Astrocyte (in vitro differentiated cells and primary cell): ENCODE data around the gene VGLL4. TPM values are rescaled to one million over a fixed set of nuclear protein-coding genes. Genes with fewer than 3 reads are reported as not detected.

Experiments
- DNase-seq: peaks from one replicate; pipeline ENCODE4 v3.0.0-alpha.2; 2010; ENCODE audit warnings: low read depth
- FAIRE-seq: peaks from 2 replicates; lab custom pipeline; 2011; peaks lifted over from hg19 to GRCh38; lab: Jason Lieb, UNC
- H2AFZ ChIP-seq: 2 replicates; pipeline ENCODE4 v1.6.0; 2012; ENCODE audit warnings: low read depth, low read length, inconsistent platforms
- H3K27ac ChIP-seq: 2 replicates; pipeline ENCODE4 v1.5.1; 2011; ENCODE audit warnings: low read depth, low read length, inconsistent platforms
- H3K27me3 ChIP-seq: 2 replicates; pipeline ENCODE4 v1.6.0; 2011; ENCODE audit warnings: low read length, inconsistent platforms; ENCODE audit not compliant: insufficient read depth
- H3K36me3 ChIP-seq: 2 replicates; pipeline ENCODE4 v1.5.1; 2011; ENCODE audit warnings: low read length, inconsistent platforms; ENCODE audit not compliant: insufficient read depth
- H3K4me1 ChIP-seq: 2 replicates; pipeline ENCODE4 v1.5.1; 2011; ENCODE audit warnings: low read length, inconsistent platforms; ENCODE audit not compliant: insufficient read depth
- H3K4me2 ChIP-seq: 2 replicates; pipeline ENCODE4 v1.6.0; 2012; ENCODE audit warnings: low read length, inconsistent platforms
- H3K4me3 ChIP-seq: 2 replicates; pipeline ENCODE4 v1.5.1; 2011; ENCODE audit warnings: low read depth, mild to moderate bottlenecking, low read length, inconsistent platforms; ENCODE audit not compliant: insufficient read depth
- H3K79me2 ChIP-seq: 2 replicates; pipeline ENCODE4 v1.6.0; 2012; ENCODE audit warnings: mild to moderate bottlenecking, low read length, inconsistent platforms; ENCODE audit not compliant: insufficient read depth
- H3K9ac ChIP-seq: 2 replicates; pipeline ENCODE4 v1.6.0; 2012; ENCODE audit warnings: mild to moderate bottlenecking, low read length, inconsistent platforms
- H3K9me3 ChIP-seq: 2 replicates; pipeline ENCODE4 v1.5.1; 2012; ENCODE audit warnings: low read depth, mild to moderate bottlenecking, low read length, inconsistent platforms; ENCODE audit not compliant: insufficient read depth
- H4K20me1 ChIP-seq: 2 replicates; pipeline ENCODE4 v1.6.0; 2012; ENCODE audit warnings: low read length, inconsistent platforms; ENCODE audit not compliant: insufficient read depth
- H3K27ac Mint-ChIP-seq: one replicate; pipeline ENCODE4 v1.8.0; 2021; ENCODE audit warnings: mild to moderate bottlenecking, mixed read lengths; ENCODE audit not compliant: unreplicated experiment
- H3K27me3 Mint-ChIP-seq: one replicate; pipeline ENCODE4 v1.8.0; 2021; ENCODE audit warnings: low read depth, mixed read lengths; ENCODE audit not compliant: unreplicated experiment
- H3K36me3 Mint-ChIP-seq: one replicate; pipeline ENCODE4 v1.8.0; 2021; ENCODE audit warnings: low read depth, mixed read lengths; ENCODE audit not compliant: unreplicated experiment
- H3K4me1 Mint-ChIP-seq: one replicate; pipeline ENCODE4 v1.8.0; 2021; ENCODE audit warnings: low read depth, mixed read lengths; ENCODE audit not compliant: unreplicated experiment
- H3K4me3 Mint-ChIP-seq: one replicate; pipeline ENCODE4 v1.8.0; 2021; ENCODE audit warnings: mild to moderate bottlenecking, moderate library complexity, mixed read lengths; ENCODE audit not compliant: unreplicated experiment
- H3K9me3 Mint-ChIP-seq: one replicate; pipeline ENCODE4 v1.8.0; 2021; ENCODE audit warnings: mild to moderate bottlenecking, mixed read lengths; ENCODE audit not compliant: unreplicated experiment
- EZH2 ChIP-seq: IDR thresholded peaks from 2 replicates; pipeline ENCODE4 v1.6.1; 2012; ENCODE audit warnings: mild to moderate bottlenecking, low read length, inconsistent platforms; ENCODE audit not compliant: insufficient read depth
- total RNA-seq: library from RNA; stranded (reverse); gene quantifications from 2 replicates; pipeline ENCODE4 v1.2.1, GENCODE V29; 2021
- TF ChIP-seq, protein P1 (sequence below): IDR thresholded peaks from 2 replicates; pipeline ENCODE4 v1.5.1; 2011; ENCODE audit warnings: low read depth, mild to moderate bottlenecking, inconsistent platforms, low read length, moderate library complexity; ENCODE audit not compliant: insufficient read depth

Gene VGLL4
- total RNA-seq, 1 donor from 2014 or later: 70.3 TPM

DNA sequence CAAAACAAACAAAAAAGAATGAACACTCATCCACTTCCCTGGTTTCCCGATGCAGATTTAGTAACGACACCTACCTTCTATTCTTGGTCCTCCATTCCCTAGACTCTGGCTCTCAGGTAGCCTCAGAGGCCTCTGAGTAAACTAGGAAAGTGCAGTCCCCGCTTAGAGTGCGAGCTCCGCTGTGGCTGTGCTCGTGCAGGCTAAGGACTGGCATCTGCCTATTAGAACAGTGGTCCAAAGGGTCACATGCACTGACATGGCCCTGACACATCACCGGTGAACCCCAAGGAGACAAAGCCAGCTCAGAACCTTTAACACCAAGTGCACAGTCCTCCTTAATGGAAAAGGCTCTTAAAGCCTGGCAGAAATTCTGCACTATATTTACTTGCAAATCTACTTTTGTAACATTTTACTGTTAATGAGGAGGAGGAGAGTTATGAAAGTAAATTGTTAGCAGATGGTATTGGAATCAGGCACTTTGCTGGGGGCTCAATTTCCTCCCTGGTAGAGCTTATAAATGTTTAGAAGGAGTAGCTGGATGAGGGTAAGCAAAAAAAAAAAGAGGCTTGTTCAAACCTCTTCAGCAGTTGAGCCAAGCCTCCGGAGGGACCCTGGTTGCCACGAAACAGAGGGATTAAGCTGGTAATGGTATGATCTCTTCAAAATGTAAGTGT, 31.1 kb downstream of the VGLL4 start:
- no peak overlapping the region for H3K27ac ChIP-seq
- no peaks in the 10 kb centered on the region for H3K9me3 ChIP-seq
- no peak overlapping the region for H3K4me2 ChIP-seq
- H3K9ac ChIP-seq: no peak overlapping the region
- H3K4me1 Mint-ChIP-seq: peaks cover 82% of the 10 kb centered on the region
- peaks cover 100% of the 10 kb centered on the region for H3K79me2 ChIP-seq
- H3K27ac Mint-ChIP-seq: no peak overlapping the region
- no peaks in the 10 kb centered on the region for H3K27me3 ChIP-seq
- FAIRE-seq (no peak), DNase-seq (no peak)
- no peaks in the 10 kb centered on the region for H3K9me3 Mint-ChIP-seq
- no peaks in the 10 kb centered on the region for H3K27me3 Mint-ChIP-seq
- peaks cover 17% of the 10 kb centered on the region for H3K36me3 Mint-ChIP-seq
- H3K4me3 ChIP-seq: no peak overlapping the region
- TF ChIP-seq, protein P1, sequence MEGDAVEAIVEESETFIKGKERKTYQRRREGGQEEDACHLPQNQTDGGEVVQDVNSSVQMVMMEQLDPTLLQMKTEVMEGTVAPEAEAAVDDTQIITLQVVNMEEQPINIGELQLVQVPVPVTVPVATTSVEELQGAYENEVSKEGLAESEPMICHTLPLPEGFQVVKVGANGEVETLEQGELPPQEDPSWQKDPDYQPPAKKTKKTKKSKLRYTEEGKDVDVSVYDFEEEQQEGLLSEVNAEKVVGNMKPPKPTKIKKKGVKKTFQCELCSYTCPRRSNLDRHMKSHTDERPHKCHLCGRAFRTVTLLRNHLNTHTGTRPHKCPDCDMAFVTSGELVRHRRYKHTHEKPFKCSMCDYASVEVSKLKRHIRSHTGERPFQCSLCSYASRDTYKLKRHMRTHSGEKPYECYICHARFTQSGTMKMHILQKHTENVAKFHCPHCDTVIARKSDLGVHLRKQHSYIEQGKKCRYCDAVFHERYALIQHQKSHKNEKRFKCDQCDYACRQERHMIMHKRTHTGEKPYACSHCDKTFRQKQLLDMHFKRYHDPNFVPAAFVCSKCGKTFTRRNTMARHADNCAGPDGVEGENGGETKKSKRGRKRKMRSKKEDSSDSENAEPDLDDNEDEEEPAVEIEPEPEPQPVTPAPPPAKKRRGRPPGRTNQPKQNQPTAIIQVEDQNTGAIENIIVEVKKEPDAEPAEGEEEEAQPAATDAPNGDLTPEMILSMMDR: no peak
- no peak for TF ChIP-seq EZH2
- no peak overlapping the region for H2AFZ ChIP-seq
- H3K4me3 Mint-ChIP-seq: no peak overlapping the region
- peaks cover 51% of the 10 kb centered on the region for H3K4me1 ChIP-seq
- peaks cover 2% of the 10 kb centered on the region for H3K36me3 ChIP-seq
- peaks cover 96% of the 10 kb centered on the region for H4K20me1 ChIP-seq

DNA sequence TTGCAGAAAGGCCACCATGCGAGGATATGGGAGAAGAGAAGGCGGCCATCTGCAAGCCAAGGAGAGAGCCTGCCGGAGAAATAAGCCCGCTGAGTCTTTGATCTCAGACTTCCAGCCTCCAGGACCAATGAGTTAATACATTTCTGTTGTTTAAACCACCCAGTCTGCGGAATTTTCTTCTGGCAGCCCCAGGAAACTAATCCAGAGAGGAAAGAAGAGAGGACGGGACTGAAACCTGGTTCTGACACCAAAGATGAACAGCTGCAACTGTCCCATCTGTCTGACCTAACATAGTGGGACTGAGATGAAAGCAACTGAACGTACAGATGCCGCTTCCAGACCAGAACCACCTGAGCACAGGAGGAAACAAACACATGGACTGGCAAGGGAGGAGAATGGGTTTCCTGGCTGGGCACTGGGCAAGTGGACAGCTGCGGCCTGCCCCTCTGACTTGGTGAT, 32.3 kb downstream of the VGLL4 start:
- Mint-ChIP-seq H3K4me3 (no peak overlapping the region), H3K27ac (peak overlapping the region; percentile 92), H3K4me1 (peaks cover 82% of the 10 kb centered on the region), H3K36me3 (peaks cover 23% of the 10 kb centered on the region), H3K9me3 (peaks cover 2% of the 10 kb centered on the region), H3K27me3 (no peaks in the 10 kb centered on the region)
- Histone ChIP-seq H3K9me3 (no peaks in the 10 kb centered on the region), H3K27me3 (no peaks in the 10 kb centered on the region), H2AFZ (no peak overlapping the region), H3K4me1 (peaks cover 59% of the 10 kb centered on the region), H3K4me2 (peak overlapping the region; percentile 82), H4K20me1 (peaks cover 95% of the 10 kb centered on the region), H3K79me2 (peaks cover 100% of the 10 kb centered on the region), H3K27ac (peak overlapping the region; percentile 89), H3K36me3 (peaks cover 1% of the 10 kb centered on the region), H3K9ac (peak overlapping the region; percentile 74), H3K4me3 (no peak overlapping the region)
- DNase-seq (no peak), FAIRE-seq (no peak)
- TF ChIP-seq, protein P1: no peak
- no peak for TF ChIP-seq EZH2

DNA sequence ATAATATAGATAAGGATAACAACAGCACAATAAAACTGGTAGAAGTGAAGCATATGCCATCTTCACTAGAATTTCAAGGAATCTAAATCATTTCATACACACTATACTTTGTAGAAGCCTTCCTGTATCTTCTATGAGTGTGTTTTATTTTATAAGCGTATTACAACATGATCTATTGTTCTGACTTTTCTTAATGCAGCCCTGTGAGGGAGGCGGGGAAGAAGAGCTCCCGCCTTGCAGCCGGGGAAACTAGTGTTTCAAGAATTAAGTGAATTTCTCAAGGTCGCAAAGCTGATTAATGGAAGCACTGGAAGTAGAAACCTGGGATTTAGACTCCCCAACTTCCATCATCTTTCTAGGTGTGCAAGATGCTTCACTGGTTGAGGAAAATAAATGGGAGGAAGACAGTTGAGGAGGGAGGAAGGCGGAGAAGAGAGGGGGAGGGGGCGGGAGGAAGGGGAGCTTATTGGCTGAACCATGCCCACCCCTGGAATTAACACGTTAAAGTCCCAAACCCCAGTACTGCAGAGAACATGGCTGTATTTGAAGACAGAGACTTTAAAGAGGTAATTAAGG, 32.9 kb downstream of the VGLL4 start:
- H3K4me2 ChIP-seq: peak overlapping the region; percentile 82
- DNase-seq (no peak), FAIRE-seq (no peak)
- Mint-ChIP-seq H3K36me3 (peaks cover 28% of the 10 kb centered on the region), H3K4me1 (peaks cover 81% of the 10 kb centered on the region), H3K4me3 (peak overlapping the region; percentile 15), H3K27ac (peak overlapping the region; percentile 92), H3K27me3 (no peaks in the 10 kb centered on the region), H3K9me3 (peaks cover 2% of the 10 kb centered on the region)
- peak overlapping the region; percentile 9 for H3K4me3 ChIP-seq
- H3K27me3 ChIP-seq: no peaks in the 10 kb centered on the region
- H2AFZ ChIP-seq: no peak overlapping the region
- H3K27ac ChIP-seq: peak overlapping the region; percentile 89
- H3K36me3 ChIP-seq: no peaks in the 10 kb centered on the region
- TF ChIP-seq, protein P1: no peak
- no peak for TF ChIP-seq EZH2
- no peaks in the 10 kb centered on the region for H3K9me3 ChIP-seq
- peaks cover 100% of the 10 kb centered on the region for H3K79me2 ChIP-seq
- peaks cover 59% of the 10 kb centered on the region for H3K4me1 ChIP-seq
- peak overlapping the region; percentile 74 for H3K9ac ChIP-seq
- H4K20me1 ChIP-seq: peaks cover 93% of the 10 kb centered on the region
